HG03103 (cell line): Measurements from ENCODE around the gene PATJ.

ENCODE experiments used
- ATAC-seq: cut with Tn5 transposase; IDR thresholded peaks from one replicate; pipeline ENCODE4 v1.9.1; 2021; ENCODE audit warnings: low read depth; ENCODE audit not compliant: unreplicated experiment

Gene PATJ

GRCh38 chr1:62034790-62035189, 292.5 kb downstream of the PATJ start:
- ATAC-seq, result no peak

- ATAC-seq, result no peak
Measured at GRCh38 chr1:62037274-62037673, 295.0 kb downstream of the PATJ start.

- ATAC-seq, result no peak
Measured at GRCh38 chr1:62038594-62039284, 296.5 kb downstream of the PATJ start.

- no peak for ATAC-seq
Measured at GRCh38 chr1:62040450-62040849, 298.2 kb downstream of the PATJ start.

GRCh38 chr1:62040973-62041372, 298.7 kb downstream of the PATJ start:
- no peak for ATAC-seq

- ATAC-seq, result no peak
Measured at GRCh38 chr1:62043154-62043553, 300.9 kb downstream of the PATJ start.

GRCh38 chr1:62045574-62045973, 303.3 kb downstream of the PATJ start:
- no peak for ATAC-seq

GRCh38 chr1:62046927-62047326, 304.6 kb downstream of the PATJ start:
- ATAC-seq, result no peak

- ATAC-seq, result no peak
Measured at GRCh38 chr1:62050165-62050564, 307.9 kb downstream of the PATJ start.

GRCh38 chr1:62052946-62053345, 310.7 kb downstream of the PATJ start:
- no peak for ATAC-seq

- no peak for ATAC-seq
Measured at GRCh38 chr1:62054188-62054587, 311.9 kb downstream of the PATJ start.

GRCh38 chr1:62057230-62057629, 314.9 kb downstream of the PATJ start:
- no peak for ATAC-seq

- ATAC-seq, result no peak
Measured at GRCh38 chr1:62057641-62058290, 315.5 kb downstream of the PATJ start.

GRCh38 chr1:62058956-62059355, 316.7 kb downstream of the PATJ start:
- ATAC-seq, result no peak

- no peak for ATAC-seq
Measured at GRCh38 chr1:62062087-62062486, 319.8 kb downstream of the PATJ start.

GRCh38 chr1:62064829-62065407, 322.6 kb downstream of the PATJ start:
- ATAC-seq, result no peak

GRCh38 chr1:62066713-62067112, 324.4 kb downstream of the PATJ start:
- no peak for ATAC-seq

- no peak for ATAC-seq
Measured at GRCh38 chr1:62068416-62068843, 326.1 kb downstream of the PATJ start.

GRCh38 chr1:62068978-62069377, 326.7 kb downstream of the PATJ start:
- no peak for ATAC-seq

- no peak for ATAC-seq
Measured at GRCh38 chr1:62070384-62071011, 328.2 kb downstream of the PATJ start.

- ATAC-seq, result no peak
Measured at GRCh38 chr1:62071695-62072094, 329.4 kb downstream of the PATJ start.

- no peak for ATAC-seq
Measured at GRCh38 chr1:62076286-62076685, 334.0 kb downstream of the PATJ start.
